Transverse colon (tissue), 4 donors: ENCODE measurements around the gene DGKD.

Source experiments
- CTCF ChIP-seq, 5 experiments: fragments of 200-600 bp in 3 of 5; fragments of 450-650 bp in 2 of 5; sonication (generic) in 3 of 5; IDR thresholded peaks; 1 replicate in 2 of 5; 2 replicates in 3 of 5; pipeline ENCODE4 v1.5.1; 2016 to 2017; ENCODE audit warnings: antibody characterized with exemption in 5 of 5, inconsistent platforms in 3 of 5, mild to moderate bottlenecking in 2 of 5, moderate library complexity in 1 of 5
- POLR2A ChIP-seq: fragments of 450-650 bp; IDR thresholded peaks from one replicate; pipeline ENCODE4 v1.6.1; 2016; ENCODE audit warnings: antibody characterized with exemption, mild to moderate bottlenecking, moderate library complexity
- POLR2AphosphoS5 ChIP-seq, 3 donors: sonication (generic); formaldehyde crosslinking; IDR thresholded peaks; one replicate each; pipeline ENCODE4 v1.6.1; 2016; ENCODE audit warnings: antibody characterized with exemption in 3 of 3

- TF ChIP-seq CTCF (IDR thresholded peaks at IDR 0.05) (no peak), POLR2AphosphoS5 (IDR thresholded peaks at IDR 0.05) (no peak), POLR2A (no peak)
Measured at GRCh38 chr2:233446121-233446520, 91.8 kb downstream of the DGKD start.
